KOPT-K1 (cell line): Measurements from ENCODE around the gene NR3C2.
A peak's percentile ranks its signal among the peaks of the same experiment; 100 is the strongest.

Source experiments
- H3K27ac ChIP-seq: fragments of 200-600 bp; sonication (generic); 2 replicates; pipeline ENCODE4 v1.5.1; 2016; ENCODE audit warnings: antibody characterized with exemption, mild to moderate bottlenecking, low read depth, low read length; ENCODE audit not compliant: poor library complexity, severe bottlenecking
- H3K36me3 ChIP-seq: fragments of 200-600 bp; sonication (generic); 2 replicates; pipeline ENCODE4 v1.5.1; 2017; ENCODE audit warnings: antibody characterized with exemption, mild to moderate bottlenecking, low read length, moderate library complexity; ENCODE audit not compliant: insufficient read depth
- H3K9me3 ChIP-seq: fragments of 200-600 bp; sonication (generic); 2 replicates; pipeline ENCODE4 v1.5.1; 2017; ENCODE audit warnings: antibody characterized with exemption, low read length, mild to moderate bottlenecking; ENCODE audit not compliant: insufficient read depth, poor library complexity, severe bottlenecking

The NR3C2 gene

DNA sequence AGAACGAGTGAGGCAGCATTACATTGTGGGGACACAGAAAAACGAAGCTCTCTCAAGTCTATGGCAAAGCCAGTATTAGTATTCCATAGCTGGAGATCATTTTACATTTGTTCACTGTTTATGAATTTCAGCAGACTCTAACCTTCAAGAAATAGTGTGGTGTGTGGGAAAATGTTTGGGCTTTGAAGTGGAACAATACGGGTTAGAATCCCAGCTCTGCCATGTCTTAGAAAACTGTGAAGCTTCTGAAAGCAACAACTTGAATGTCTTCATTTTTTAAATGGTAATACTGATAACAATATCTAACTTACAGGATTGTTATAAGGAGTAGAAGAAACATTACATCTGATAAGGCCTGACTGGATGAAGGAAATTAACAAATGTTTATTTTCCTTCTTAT lies 217.7 kb downstream of the NR3C2 start:
- H3K9me3 ChIP-seq = no peaks in the 10 kb centered on the region
- H3K27ac ChIP-seq = no peak overlapping the region
- no peaks in the 10 kb centered on the region for H3K36me3 ChIP-seq

DNA sequence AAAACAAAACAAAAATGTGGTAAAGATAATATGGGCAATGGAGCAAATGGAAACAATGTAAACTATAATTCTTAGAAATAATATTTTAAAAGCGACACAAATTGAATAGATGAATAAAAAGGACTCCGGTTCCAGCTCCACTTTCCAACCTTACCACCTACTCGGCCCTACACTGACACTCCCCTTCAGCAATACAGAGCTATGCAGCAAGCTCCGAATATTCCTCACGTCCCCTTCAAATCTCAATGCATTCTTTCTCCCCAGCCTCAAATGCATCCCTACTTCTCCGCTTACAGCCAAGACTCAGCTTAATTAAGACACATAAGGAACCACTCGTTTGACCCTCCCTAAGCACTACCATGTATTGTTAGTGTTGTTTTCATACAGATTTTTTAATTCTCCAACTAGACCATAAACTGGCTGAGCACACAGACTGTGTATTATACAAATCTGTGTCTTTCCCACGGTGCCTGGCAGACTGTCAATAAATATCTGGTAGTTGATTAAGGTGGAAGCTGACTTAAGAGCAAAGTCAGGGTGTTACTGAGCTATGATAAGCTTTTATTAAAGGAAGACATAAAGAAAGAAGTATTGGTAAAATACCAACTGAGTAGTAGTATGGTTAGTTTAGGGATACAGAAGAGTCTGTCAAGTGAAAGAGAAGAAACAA lies 219.1 kb downstream of the NR3C2 start:
- Histone ChIP-seq H3K27ac (no peak overlapping the region), H3K9me3 (no peaks in the 10 kb centered on the region), H3K36me3 (no peaks in the 10 kb centered on the region)

DNA sequence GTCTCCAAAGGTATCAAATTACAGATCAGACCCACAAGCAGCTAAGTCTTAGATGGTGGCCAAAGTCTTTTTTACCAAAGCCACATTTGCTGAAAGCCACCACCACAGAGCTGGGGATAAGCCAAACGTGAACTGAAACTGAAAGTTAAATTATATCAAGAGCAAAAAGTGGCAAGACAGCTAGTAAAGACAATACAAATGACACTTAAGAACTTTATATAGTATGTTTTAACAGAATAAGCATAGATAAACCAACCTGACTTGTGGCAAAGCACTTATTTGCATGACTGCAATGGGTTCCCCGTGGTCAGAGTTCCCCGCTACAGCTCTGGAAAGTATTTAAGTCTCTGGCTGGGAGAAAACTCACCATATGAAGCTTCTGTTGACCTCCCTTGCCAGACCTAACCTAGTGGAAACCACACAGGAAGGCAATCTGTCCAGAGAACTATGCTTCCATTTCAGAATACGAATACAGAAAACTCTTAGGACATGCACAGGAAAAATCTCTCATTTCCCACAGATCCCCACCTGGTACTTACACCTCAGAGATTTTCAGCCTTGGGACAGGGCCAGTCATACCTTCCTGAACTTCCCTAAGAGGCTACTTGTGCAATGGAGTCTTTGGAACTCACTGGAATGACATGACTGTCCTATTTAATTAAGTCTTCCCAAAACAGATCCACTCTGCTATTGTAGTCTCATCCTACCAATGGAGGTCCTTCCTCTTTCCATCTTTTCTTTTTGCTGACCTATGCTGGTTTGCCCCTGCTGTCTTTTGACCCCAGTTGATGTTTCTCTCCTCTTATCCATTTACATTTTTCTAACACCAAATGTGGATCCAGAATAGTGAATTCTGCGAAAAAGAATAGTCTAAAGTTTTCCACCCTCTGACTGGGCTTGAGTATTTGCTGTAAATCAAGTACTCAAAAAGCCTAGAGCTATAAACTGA lies 225.1 kb downstream of the NR3C2 start:
- H3K9me3 ChIP-seq = no peaks in the 10 kb centered on the region
- H3K27ac ChIP-seq = peak overlapping the region; percentile 51
- H3K36me3 ChIP-seq = no peaks in the 10 kb centered on the region

DNA sequence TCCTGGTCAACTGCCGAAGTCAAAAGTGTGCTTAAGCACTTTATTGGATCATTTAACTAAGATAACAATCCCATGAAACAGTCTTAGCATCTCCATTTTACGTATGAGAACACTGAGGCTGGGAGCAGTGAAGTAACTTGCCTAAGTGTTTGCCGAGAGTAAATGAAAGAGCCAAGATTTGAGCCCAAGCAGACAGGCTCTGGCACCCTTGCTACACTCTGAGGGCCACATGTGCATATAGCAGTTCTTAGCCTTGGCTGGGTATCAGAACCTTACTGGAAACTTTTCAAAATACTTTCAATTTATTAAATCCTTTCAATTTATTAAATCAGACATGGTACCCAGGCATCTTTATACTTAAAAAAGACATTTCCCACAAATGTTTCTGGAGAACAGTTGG lies 225.9 kb downstream of the NR3C2 start:
- no peaks in the 10 kb centered on the region for H3K9me3 ChIP-seq
- H3K27ac ChIP-seq = no peak overlapping the region
- H3K36me3 ChIP-seq = no peaks in the 10 kb centered on the region

DNA sequence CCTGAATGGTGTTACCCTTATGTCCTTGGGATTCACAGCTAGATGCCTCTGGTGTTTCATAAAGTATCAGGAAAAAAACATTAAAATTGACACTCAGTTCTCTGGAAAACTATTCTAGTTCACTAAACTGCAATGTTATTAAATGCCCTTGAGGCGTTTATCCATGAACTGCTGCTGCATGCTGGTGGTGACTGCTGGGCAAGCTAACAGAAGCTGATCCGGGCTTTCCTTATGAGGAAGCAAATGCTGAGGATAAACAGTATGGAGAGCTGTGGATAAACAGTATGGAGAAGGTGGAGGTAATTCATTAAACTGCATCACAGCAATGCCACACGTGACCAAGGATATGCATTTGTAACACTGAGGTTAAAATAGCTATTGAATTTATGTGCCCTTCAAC lies 227.0 kb downstream of the NR3C2 start:
- no peaks in the 10 kb centered on the region for H3K36me3 ChIP-seq
- no peaks in the 10 kb centered on the region for H3K9me3 ChIP-seq
- no peak overlapping the region for H3K27ac ChIP-seq

DNA sequence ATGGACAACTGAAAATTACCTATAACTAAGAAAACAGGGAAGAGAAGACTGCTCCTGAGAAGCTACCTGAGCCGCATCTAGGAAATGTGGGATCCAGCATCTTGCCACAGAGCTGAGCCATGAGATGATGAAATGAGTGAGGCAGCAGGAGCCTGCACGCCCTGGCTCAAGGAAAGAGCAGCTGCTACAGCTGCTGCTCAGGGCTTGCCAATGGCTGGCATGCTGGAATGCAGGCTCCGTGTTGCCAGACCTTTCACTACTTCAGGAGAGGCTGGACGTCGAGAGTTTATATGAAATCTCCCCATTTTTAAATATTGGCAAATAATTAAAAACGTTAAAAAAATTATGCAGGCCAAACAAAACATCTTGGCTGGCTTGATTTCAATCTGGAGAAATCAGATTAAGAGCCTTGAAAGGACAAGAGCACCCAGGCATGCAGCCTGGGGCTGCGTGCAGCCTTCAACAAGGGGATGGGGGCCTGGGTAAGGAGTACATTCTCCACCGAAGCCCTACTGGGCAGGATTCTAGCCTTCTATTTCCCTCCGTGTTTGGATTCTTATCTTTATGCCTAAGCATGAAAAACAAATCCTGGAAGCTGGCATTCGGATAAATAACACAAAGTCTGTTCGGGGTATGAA lies 227.6 kb downstream of the NR3C2 start:
- Histone ChIP-seq H3K27ac (no peak overlapping the region), H3K9me3 (no peaks in the 10 kb centered on the region), H3K36me3 (no peaks in the 10 kb centered on the region)

DNA sequence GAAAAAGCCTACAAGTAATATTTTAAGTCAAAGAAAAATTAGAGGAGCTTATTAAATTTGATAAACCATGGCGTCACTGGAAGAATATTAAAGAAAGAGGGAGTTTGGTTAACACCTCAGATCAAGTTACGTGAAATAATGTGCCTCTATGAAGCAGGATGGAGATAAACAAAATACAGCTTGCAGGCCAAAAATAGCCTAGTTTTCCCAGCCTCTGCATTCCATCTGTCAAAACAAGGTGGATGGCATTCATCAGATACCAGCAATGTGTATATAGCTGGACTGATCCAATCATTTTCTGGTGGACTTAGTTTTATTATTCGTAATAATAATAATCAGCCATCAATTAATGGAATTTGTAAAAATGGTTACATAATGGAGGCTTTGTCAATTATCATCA lies 230.7 kb downstream of the NR3C2 start:
- H3K27ac ChIP-seq = no peak overlapping the region
- H3K36me3 ChIP-seq = no peaks in the 10 kb centered on the region
- H3K9me3 ChIP-seq = no peaks in the 10 kb centered on the region

DNA sequence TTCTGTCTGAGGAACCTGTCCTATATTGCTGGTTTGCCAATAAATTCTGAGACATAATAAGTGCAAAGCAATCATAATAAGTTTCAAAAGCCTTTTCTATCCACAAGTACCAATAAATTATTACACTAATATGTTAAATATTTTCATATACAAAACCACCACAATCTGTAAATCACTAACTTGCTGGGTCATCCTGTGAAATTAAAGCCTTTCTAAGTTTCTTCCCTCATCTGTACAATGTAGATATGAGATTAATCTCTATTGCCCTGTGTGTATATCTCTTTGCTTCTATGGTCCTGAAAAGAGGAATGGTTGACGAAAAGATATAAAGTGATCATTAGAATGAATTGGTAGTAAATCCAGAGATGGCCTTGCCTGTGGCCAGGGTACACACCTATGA lies 231.6 kb downstream of the NR3C2 start:
- H3K27ac ChIP-seq = no peak overlapping the region
- no peaks in the 10 kb centered on the region for H3K36me3 ChIP-seq
- no peaks in the 10 kb centered on the region for H3K9me3 ChIP-seq

DNA sequence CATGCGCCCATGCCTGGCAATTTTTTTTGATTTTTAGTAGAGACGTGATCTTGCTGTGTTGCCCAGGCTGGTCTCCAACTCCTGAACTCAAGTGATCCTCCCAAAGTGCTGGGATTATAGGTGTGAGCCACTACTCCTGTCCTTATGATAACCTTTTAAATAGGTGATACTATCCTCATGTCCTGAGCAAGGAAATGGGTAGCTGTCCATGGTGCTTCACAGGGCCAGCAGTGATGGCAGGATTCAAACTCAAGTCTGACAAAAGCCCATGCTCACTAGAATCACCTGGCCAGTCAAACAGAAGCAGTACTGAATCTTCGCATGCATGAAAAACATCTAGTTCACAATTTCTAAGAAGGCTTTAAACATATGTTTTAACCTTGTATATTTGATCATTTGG lies 235.1 kb downstream of the NR3C2 start:
- Histone ChIP-seq H3K36me3 (no peaks in the 10 kb centered on the region), H3K27ac (no peak overlapping the region), H3K9me3 (no peaks in the 10 kb centered on the region)

DNA sequence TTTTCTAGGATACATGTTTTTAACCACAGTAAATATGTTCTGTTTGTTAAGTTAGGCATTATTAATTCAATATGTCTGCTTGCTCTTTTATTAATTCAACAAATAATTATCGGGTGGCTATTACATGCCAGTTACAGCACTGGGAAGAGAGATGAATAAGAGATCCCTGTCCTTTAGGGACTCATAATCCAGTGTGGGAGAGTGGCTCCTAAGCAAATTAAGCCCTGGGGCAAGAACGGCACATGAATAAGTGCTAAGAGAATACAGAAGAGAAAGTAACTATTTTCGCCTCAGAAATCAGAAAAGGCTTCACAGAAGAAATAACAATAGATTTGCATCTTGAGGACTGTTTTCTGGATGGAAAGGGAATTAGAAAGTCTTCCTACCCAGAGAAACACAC lies 236.7 kb downstream of the NR3C2 start:
- no peak overlapping the region for H3K27ac ChIP-seq
- no peaks in the 10 kb centered on the region for H3K9me3 ChIP-seq
- no peaks in the 10 kb centered on the region for H3K36me3 ChIP-seq

DNA sequence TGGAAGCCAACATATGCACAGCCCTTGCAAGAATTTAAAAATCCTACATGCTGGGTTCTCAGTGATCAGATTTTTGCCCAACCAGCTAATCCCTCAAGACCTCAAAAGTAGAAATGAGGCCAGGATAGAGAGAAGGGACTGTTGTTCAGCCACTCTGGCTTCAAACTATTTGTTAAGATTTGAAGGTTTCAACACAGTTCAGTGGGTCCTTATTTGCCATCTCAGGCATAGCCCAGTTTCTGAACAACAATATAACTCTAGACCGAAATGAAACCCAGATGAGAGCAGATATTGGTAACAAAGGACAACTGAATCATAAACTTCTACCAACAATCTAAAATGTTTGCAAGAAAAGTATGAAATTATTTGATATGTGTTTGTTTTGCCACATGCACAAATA lies 237.3 kb downstream of the NR3C2 start:
- H3K9me3 ChIP-seq = no peaks in the 10 kb centered on the region
- H3K27ac ChIP-seq = no peak overlapping the region
- no peaks in the 10 kb centered on the region for H3K36me3 ChIP-seq

DNA sequence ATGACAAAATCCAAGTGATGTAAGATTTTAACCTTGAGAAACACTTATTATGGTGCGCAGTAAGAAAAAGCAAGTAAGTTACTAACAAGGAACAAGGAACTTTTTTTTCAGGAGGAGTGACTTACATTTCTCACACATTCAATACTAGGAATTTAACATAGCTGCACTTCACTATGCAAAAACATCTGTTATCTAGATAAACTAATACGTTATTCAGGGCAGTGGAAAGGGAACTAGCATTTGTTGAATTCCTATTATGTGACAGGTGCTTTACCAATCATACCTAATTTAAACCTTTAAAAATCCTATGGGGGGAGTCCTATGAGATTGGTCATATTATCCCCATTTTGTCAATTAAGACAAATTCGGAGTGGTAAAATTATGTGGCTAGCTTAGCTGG lies 238.0 kb downstream of the NR3C2 start:
- Histone ChIP-seq H3K9me3 (no peaks in the 10 kb centered on the region), H3K36me3 (no peaks in the 10 kb centered on the region), H3K27ac (no peak overlapping the region)

DNA sequence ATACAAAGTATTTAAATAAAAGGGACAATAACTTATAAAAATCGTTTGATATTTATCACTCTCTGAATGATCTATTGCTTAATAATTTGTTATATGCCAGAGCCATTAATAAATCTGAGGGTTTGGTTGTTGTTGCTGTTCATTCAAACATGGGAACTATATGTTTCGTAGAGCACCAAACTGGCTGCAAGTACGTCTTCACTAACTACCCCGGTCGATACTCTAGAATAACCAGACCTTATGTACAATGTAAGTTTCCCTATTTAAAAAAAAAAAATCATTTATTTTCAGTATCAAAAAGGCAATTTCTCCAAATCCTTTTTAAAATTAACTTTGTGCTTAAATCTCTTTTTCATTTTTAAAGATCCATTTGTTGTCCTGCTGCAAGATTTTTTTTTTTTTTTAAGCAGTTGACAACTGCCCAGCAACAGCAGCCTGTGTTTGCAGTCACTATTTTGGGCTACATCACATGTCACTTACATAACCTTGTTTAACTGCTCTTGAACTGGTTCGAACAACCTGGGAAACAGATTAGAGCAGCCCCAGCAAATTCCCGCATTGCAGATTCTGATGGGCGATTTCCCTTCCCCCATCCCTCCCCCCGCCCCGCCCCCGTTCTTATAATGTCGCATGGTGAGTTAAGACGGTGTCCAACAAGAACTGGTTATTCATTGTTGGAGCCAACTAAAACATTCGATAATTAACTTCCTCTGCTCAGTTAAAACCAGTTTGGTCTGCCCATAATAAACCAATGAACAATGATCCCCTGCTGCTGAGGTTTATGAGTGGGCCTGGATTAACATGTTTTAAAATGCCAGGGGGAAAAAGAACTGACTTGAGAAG lies 238.9 kb downstream of the NR3C2 start:
- Histone ChIP-seq H3K27ac (no peak overlapping the region), H3K9me3 (no peaks in the 10 kb centered on the region)

DNA sequence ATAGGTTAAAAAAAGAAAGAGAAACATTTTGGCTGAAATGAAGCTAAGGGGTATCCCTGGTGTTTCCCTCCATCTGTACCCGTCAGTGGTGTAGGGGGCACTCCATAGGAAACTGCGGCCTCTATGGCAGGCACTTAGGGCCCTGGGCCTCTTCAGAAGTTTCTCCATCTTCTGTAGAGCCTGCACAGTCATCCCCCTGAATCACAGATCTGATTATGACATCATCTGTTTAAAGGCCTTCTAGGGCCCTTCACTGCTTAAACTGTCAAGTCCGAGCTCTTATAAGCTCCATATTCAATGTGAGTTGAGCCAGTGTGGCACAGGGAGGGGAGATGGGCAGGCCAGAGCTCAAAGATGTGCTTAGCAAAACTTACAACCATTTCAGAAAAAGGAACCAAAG lies 241.3 kb downstream of the NR3C2 start:
- Histone ChIP-seq H3K36me3 (no peaks in the 10 kb centered on the region), H3K9me3 (no peaks in the 10 kb centered on the region), H3K27ac (no peak overlapping the region)

More for the DNA sequence above, 238.9 kb downstream of the NR3C2 start:
- no peaks in the 10 kb centered on the region for H3K36me3 ChIP-seq

DNA sequence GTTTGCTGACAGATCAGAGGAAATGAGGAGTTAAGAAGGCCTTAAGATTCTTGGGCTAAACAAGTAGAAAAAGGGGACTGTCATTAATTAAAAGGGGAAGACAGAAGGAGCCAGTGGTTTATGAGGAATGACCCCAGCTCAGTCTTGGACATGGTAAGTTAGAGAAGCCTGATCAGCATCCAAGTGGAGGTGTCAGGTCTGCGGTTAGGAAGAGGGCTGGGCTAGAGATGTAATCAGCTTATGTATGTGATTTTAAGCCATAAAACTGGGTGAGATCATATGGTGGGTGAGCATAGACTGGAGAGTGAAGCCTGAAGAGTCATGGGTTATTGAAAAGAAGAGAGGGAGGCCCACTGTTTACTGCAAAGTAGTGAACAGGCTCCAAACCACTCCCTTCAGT lies 246.1 kb downstream of the NR3C2 start:
- Histone ChIP-seq H3K36me3 (no peaks in the 10 kb centered on the region), H3K9me3 (no peaks in the 10 kb centered on the region), H3K27ac (no peak overlapping the region)
